Calu3 (cell line): ENCODE results near the gene ERCC1. TPM values are rescaled to one million over a fixed set of nuclear protein-coding genes. Genes with fewer than 3 reads are reported as not detected.

Experiments used
- BruUV-seq: library from RNA; stranded (reverse); fragments of 400-500 nt; replicated peaks from 2 replicates; lab custom pipeline; 2021; lab: Mats Ljungman, UMichigan
- CTCF ChIA-PET: fragments of 300-600 bp; sonication (Branson Sonifier 250); formaldehyde crosslinking; loops from one replicate; lab custom pipeline; 2022; ENCODE audit warnings: antibody characterized with exemption; lab: Charles Lee
- DNase-seq: peaks from one replicate; pipeline ENCODE4 v3.0.0; 2022
- H3K27ac Mint-ChIP-seq: one replicate; pipeline ENCODE4 v1.8.0; 2022; ENCODE audit warnings: mixed read lengths; ENCODE audit not compliant: unreplicated experiment
- H3K27me3 Mint-ChIP-seq: one replicate; pipeline ENCODE4 v1.8.0; 2022; ENCODE audit warnings: mixed read lengths; ENCODE audit not compliant: unreplicated experiment
- H3K36me3 Mint-ChIP-seq: one replicate; pipeline ENCODE4 v1.8.0; 2022; ENCODE audit warnings: mild to moderate bottlenecking, moderate library complexity, mixed read lengths; ENCODE audit not compliant: insufficient read depth, unreplicated experiment
- H3K4me1 Mint-ChIP-seq: one replicate; pipeline ENCODE4 v1.8.0; 2022; ENCODE audit warnings: mild to moderate bottlenecking, low read depth, mixed read lengths; ENCODE audit not compliant: unreplicated experiment
- H3K4me3 Mint-ChIP-seq: one replicate; pipeline ENCODE4 v1.8.0; 2022; ENCODE audit warnings: mild to moderate bottlenecking, low read depth, moderate library complexity, mixed read lengths; ENCODE audit not compliant: unreplicated experiment
- H3K9me3 Mint-ChIP-seq: one replicate; pipeline ENCODE4 v1.8.0; 2022; ENCODE audit warnings: low read depth, mixed read lengths; ENCODE audit not compliant: unreplicated experiment
- intact Hi-C: fragments of 100-400 bp; cut with micrococcal nuclease; formaldehyde crosslinking; loops from one replicate; pipeline ENCODE4 v1.10.0; 2022; ENCODE audit not compliant: unreplicated experiment
- microRNA-seq: library from miRNA; unstranded; fragments of <30 nt; microRNA quantifications from one replicate; pipeline ENCODE4 v1.2.0, GENCODE V29; 2022
- total RNA-seq: library from RNA; stranded (reverse); gene quantifications from 2 replicates; pipeline ENCODE4 v1.2.3, GENCODE V29; 2022
- TF ChIP-seq, protein P1 (sequence below): fragments of 200-600 bp; IDR thresholded peaks from one replicate; pipeline ENCODE4 v1.8.0; 2022; ENCODE audit warnings: antibody characterized with exemption; ENCODE audit not compliant: unreplicated experiment

ERCC1 gene
- total RNA-seq, 1 experiment from 2014 or later: 55.7 TPM

DNA sequence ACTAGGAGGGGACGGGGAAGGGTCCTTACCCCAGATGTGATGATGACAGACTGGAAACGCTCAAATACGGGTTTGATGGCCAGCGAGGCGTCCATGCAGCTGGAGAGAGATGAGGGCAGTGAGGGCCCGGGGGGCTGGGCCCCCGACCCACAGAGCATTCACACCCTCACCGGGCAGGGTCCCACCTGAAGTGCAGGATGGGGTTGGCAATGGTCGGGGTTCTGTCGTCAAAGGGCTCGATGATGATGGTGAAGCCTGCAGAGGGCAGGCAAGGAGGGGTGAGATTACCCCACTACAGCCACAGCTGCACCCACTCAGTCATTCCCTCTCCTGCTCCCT lies 66.3 kb downstream of the ERCC1 start:
- no peaks in the 10 kb centered on the region for H3K4me1 Mint-ChIP-seq
- no peak overlapping the region for H3K4me3 Mint-ChIP-seq
- peaks cover 50% of the 10 kb centered on the region for H3K36me3 Mint-ChIP-seq
- no peak for DNase-seq
- intact Hi-C loops: no loop called here
- CTCF ChIA-PET: no interaction called here
- no TSS peak for BruUV-seq
- no peaks in the 10 kb centered on the region for H3K9me3 Mint-ChIP-seq
- no peaks in the 10 kb centered on the region for H3K27me3 Mint-ChIP-seq
- TF ChIP-seq, protein P1, sequence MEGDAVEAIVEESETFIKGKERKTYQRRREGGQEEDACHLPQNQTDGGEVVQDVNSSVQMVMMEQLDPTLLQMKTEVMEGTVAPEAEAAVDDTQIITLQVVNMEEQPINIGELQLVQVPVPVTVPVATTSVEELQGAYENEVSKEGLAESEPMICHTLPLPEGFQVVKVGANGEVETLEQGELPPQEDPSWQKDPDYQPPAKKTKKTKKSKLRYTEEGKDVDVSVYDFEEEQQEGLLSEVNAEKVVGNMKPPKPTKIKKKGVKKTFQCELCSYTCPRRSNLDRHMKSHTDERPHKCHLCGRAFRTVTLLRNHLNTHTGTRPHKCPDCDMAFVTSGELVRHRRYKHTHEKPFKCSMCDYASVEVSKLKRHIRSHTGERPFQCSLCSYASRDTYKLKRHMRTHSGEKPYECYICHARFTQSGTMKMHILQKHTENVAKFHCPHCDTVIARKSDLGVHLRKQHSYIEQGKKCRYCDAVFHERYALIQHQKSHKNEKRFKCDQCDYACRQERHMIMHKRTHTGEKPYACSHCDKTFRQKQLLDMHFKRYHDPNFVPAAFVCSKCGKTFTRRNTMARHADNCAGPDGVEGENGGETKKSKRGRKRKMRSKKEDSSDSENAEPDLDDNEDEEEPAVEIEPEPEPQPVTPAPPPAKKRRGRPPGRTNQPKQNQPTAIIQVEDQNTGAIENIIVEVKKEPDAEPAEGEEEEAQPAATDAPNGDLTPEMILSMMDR: no peak
- no peak overlapping the region for H3K27ac Mint-ChIP-seq

Small RNAs within 50 kb of the gene (microRNA-seq; reads per million reads assigned to microRNA genes)
- not detected for gene MIR6088

Other genes with a start within 250 kb of the ERCC1 start
- gene TRAPPC6A, start 245.7 kb downstream of the ERCC1 start, total RNA-seq: 55.7 and 57.0 TPM in 2 replicates
- 22.7 and 25.2 TPM in 2 replicates for gene BLOC1S3, start 245.1 kb downstream of the ERCC1 start, total RNA-seq
- gene EXOC3L2, start 178.5 kb downstream of the ERCC1 start, total RNA-seq: not detected in 2 replicates
- gene MARK4, start 172.6 kb downstream of the ERCC1 start, total RNA-seq: 45.9 and 50.3 TPM in 2 replicates
- not detected in 2 replicates for gene CKM, start 101.0 kb downstream of the ERCC1 start, total RNA-seq
- 3.3 and 4.5 TPM in 2 replicates for gene KLC3, start 83.2 kb downstream of the ERCC1 start, total RNA-seq
- 56.4 and 57.7 TPM in 2 replicates for gene ERCC2, start 53.3 kb downstream of the ERCC1 start, total RNA-seq
- gene PPP1R13L, start 18.8 kb downstream of the ERCC1 start, total RNA-seq: 98.4 and 135 TPM in 2 replicates
- 22.5 and 25.8 TPM in 2 replicates for gene POLR1G, start 17.3 kb downstream of the ERCC1 start, total RNA-seq
- 18.7 and 23.8 TPM in 2 replicates for gene FOSB, start 44.1 kb upstream of the ERCC1 start, total RNA-seq
- 5.7 and 7.2 TPM in 2 replicates for gene RTN2, start 73.1 kb upstream of the ERCC1 start, total RNA-seq
- gene PPM1N, start 74.5 kb upstream of the ERCC1 start, total RNA-seq: 5.0 and 6.8 TPM in 2 replicates
- gene VASP, start 83.6 kb upstream of the ERCC1 start, total RNA-seq: 194 and 219 TPM in 2 replicates
- gene OPA3, start 160.9 kb upstream of the ERCC1 start, total RNA-seq: 14.2 and 17.1 TPM in 2 replicates
- gene GPR4, start 178.3 kb upstream of the ERCC1 start, total RNA-seq: not detected in 2 replicates
- gene EML2, start 215.5 kb upstream of the ERCC1 start, total RNA-seq: 93.7 and 94.0 TPM in 2 replicates
- gene GIPR, start 244.3 kb upstream of the ERCC1 start, total RNA-seq: 6.9 TPM in 2 replicates